Fibroblast of skin of abdomen (primary cell): ENCODE data around the gene CD99L2.

Source experiments
- DNase-seq: peaks from one replicate; pipeline ENCODE4 v3.0.0-alpha.2; 2013

The CD99L2 gene

DNA sequence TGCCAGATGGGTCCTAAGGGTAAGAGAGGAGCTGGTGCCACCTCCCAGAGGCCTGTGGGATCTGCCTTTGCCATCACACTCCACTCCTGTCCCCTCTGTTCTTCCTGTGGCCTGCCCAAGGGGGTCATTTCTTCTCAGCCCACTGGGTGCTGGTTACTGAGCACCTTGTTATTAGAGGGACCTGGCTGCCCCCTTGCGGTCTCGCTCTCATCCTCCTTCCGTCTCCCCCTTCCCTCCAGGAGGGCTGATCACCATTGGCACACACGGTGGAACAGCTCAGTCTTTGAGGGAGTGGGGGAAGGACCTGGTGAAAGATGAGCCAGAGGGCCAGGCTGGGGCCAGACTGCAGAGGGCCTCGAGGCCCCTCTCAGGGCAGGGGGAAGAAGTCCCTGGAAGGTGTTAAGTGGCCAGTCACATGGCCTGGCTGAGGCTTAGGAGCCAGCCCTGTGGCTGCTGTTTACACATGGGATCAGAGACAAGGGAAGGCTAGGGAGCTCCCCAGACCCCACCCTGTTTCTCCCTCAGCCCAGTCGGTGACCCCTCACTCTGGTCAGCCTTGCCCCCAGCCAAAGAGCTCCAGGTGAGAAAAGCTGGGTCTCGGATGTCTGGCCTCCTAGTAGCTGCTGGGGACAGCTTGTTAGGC is 137.2 kb downstream of the CD99L2 start:
- DNase-seq, result no peak

DNA sequence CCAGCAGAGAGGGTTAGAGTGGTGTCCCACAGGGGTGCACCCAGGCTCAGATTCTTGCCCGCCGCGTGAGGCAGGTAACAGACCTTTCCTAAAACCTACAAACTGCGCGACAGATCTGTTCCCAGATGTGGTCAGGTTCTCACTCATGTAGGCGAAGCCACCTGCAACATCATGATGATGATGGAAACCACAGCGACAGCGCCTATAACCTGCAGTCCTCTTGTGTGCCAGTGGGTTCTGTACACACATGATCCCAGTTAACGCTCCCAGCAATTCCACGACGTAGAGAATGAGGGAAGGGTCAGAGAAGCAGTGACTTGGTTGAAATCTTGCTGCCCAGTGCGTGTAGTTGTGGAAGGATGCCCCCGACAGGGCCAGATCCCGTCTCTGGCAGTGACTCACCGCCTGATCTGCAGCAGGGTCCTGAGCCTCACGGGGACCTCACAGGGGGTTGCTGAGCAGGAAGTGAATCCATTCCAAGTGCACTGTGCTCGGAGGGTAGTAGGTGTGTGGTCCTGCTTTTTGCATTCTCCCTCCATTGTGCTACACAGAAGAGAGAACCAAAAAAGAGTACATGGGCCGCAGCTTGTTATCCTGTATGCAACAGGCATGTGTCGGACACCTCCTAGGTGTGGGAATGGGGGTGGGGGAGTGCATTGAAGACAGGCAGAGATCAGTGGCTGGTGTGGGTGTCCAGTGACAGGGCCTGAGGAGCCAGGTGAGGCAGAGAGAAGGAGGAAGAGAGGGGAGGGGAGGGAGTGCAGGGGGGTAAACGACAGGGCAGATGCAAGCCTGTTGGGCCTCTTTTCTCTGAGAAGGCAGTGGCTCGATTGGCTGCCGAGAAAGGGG is 138.7 kb downstream of the CD99L2 start:
- no peak for DNase-seq

DNA sequence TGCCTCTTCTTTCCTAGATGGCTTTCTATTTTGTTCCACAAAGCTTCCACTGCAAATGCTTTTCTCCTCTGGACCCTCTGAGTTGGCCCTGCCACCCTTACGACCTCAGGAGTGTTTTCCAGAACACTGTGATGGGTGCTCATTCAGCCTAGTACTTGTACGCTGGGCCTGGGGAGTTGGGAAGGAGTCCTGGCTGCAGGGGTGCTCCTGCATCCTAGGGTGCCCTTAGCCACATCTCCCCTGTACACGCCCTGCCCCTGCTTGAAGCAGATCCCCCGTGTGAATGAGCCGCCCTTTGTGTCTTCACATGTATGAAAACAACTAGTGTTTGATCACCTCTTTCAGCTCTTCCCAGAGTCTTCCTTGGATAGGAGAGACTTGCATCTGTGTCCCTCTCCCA is 141.1 kb downstream of the CD99L2 start:
- DNase-seq, result no peak

DNA sequence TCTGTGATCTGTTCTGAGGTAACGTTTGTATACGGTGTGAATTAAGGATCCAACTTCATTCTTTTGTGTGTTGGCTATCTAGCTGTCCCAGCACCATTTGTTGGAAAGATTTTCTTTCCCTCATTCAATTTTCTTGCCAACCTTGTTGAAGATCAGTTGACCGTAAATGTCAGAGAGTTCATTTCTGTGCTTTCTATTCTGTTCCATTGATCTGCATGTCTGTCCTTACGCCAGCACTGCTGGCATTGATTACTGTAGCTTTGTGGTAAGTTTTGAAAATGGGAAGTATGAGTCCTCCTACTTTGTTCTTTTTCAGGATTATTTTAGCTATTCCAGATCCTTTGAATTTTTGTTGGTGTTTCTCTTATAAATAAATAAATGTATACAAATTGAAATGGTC is 144.5 kb downstream of the CD99L2 start:
- no peak for DNase-seq

DNA sequence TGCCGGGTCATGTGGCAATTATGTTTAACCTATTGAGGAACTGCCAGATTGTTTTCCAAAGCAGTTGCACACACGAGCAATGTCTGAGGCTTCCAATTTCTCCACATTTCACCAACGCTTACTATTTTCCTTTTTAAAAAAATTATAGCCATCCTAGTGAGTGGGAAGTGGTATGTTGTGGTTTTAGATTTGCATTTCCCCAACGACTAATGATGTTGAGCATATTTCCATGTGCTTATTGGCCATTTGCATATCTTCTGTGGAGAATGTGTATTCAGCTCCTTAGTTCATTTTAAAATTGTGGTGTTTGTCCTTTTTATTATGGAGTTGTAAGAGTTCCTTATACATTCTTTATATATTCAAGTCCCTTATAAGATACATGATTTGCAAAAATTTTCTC is 145.1 kb downstream of the CD99L2 start:
- DNase-seq, result no peak

DNA sequence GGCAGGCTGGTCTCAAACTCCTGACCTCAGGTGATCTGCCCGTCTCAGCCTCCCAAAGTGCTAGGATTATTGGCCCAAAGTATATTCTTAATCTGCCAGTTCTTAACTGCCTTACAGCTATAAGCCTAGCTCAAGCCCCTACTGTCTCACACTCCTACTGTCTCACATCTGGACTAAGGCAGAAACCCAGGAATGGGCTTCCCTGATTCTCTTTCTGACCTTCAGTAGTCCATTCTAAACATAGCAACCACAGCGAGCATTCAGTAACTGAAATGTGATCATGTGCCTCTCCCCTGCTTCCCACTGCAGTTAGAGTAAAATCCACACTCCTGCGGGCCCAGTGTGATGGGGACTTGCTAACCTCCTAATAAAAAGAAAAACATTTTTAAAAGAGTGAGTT is 146.3 kb downstream of the CD99L2 start:
- DNase-seq, result no peak

DNA sequence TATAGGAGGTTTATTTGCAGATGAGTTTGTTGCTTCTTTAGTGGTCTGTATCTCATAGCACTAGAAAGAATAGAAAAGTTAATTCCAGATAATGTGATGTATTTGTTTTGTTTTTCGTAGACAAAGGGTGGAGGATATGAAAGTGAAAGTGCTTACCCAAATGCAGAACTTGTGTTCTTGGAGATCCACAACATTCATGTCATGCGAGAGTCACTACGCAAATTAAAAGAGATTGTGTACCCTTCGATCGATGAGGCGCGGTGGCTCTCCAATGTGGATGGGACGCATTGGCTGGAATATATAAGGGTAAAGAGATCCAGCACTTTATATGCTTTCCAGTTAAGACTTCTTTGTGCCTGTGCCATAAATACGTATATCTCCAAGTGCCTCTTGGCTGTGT is 162.0 kb downstream of the CD99L2 start:
- DNase-seq, result no peak

DNA sequence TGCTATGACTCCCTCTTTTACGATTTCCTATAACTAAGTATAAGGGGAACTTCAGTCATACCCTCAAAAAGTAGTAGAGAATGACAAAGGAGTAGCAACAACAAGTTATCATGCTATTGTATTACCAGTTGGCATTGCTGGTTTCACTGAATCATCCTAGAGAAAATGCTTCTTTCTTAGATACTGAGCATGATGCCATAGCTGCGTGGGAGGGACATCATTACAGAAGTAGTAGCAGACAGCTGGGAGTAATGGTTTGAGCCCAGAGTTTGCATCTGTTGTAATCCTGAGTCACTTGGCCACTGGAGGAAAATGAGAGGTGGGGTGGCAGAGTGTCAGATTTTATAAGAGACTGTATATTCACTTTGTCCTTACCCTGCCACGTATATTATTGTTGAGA is 166.7 kb downstream of the CD99L2 start:
- peak; percentile 87 for DNase-seq

DNA sequence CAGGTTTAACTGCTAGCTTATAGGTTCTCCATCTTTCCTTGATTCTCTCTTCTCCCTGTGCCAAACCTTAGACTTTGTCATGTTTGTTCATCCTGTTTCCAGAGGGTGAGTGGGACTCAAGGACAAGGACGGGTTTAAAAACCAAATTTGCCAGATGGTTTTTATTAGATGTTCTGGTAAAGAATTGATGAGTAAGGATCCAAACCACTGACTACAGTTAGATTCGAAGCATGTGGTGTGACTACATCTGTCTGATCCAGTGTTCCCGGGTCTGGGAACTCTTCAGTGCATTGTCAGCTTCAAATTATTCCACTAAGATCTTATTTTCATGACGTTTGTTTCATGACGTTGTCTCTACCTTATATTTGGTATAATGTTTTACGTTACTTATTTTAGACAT is 167.7 kb downstream of the CD99L2 start:
- peak; percentile 79 for DNase-seq

DNA sequence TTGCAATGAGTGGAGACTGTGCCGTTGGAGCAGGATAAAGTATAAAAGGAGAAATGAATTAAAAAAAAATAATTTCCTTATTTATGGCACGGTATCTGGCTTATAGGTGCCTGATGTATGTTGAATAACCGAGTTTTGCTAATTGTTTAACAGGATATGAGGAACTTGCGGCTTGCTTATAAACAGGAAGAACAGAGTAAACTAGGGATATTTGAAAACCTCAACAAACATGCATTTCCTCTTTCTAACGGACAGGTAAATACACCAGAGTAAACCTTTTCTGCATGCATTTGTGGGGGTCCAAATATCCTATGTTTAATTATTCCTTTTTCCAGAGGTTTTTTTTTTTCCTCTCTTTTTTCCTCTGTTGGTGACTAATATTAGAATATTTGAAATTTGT is 168.5 kb downstream of the CD99L2 start:
- DNase-seq, result no peak

DNA sequence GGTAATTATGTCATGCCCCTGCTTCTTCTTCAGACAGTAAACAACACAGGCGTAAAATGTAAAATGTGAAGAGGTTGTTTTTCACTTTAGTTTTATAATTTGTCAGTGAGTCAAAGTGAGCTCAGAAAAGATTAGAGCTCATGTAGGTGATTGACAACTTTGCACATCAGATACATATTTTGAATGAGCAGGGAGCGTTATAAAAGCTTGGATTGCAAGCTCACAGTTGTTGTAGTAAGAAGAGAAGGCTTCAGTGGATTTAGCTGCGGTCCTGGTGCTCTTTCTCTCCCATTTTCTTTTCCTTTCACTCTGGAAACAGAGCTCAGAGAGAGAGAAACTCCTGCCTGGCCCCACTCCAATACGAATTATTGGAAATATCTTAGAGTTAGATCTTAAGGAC is 178.8 kb downstream of the CD99L2 start:
- DNase-seq, result no peak
